ENCODE results near the gene NR6A1. TPM values are rescaled to one million over a fixed set of nuclear protein-coding genes. Genes with fewer than 3 reads are reported as not detected.
A peak's percentile ranks its signal among the peaks of the same experiment; 100 is the strongest.

Gene NR6A1
- total and polyA plus RNA-seq, 2 of the 13 experiments (the other 11 are each of a cell fraction or from before 2014, with no cell fraction given) = 28.1 to 31.5 TPM

GRCh38 chr9:124733964-124734740 lies 37.0 kb downstream of the NR6A1 start (continued):
- TF ChIP-seq, protein P1, sequence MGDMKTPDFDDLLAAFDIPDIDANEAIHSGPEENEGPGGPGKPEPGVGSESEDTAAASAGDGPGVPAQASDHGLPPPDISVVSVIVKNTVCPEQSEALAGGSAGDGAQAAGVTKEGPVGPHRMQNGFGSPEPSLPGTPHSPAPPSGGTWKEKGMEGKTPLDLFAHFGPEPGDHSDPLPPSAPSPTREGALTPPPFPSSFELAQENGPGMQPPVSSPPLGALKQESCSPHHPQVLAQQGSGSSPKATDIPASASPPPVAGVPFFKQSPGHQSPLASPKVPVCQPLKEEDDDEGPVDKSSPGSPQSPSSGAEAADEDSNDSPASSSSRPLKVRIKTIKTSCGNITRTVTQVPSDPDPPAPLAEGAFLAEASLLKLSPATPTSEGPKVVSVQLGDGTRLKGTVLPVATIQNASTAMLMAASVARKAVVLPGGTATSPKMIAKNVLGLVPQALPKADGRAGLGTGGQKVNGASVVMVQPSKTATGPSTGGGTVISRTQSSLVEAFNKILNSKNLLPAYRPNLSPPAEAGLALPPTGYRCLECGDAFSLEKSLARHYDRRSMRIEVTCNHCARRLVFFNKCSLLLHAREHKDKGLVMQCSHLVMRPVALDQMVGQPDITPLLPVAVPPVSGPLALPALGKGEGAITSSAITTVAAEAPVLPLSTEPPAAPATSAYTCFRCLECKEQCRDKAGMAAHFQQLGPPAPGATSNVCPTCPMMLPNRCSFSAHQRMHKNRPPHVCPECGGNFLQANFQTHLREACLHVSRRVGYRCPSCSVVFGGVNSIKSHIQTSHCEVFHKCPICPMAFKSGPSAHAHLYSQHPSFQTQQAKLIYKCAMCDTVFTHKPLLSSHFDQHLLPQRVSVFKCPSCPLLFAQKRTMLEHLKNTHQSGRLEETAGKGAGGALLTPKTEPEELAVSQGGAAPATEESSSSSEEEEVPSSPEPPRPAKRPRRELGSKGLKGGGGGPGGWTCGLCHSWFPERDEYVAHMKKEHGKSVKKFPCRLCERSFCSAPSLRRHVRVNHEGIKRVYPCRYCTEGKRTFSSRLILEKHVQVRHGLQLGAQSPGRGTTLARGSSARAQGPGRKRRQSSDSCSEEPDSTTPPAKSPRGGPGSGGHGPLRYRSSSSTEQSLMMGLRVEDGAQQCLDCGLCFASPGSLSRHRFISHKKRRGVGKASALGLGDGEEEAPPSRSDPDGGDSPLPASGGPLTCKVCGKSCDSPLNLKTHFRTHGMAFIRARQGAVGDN (CRISPR knock-in tag; IDR thresholded peaks at IDR 0.05) = peak; percentile 23; the same call in 1 of the 2 replicates
- no peak for TF ChIP-seq ETV6 (CRISPR knock-in tag; conservative IDR thresholded peaks at IDR 0.05)
- TF ChIP-seq, protein P2, sequence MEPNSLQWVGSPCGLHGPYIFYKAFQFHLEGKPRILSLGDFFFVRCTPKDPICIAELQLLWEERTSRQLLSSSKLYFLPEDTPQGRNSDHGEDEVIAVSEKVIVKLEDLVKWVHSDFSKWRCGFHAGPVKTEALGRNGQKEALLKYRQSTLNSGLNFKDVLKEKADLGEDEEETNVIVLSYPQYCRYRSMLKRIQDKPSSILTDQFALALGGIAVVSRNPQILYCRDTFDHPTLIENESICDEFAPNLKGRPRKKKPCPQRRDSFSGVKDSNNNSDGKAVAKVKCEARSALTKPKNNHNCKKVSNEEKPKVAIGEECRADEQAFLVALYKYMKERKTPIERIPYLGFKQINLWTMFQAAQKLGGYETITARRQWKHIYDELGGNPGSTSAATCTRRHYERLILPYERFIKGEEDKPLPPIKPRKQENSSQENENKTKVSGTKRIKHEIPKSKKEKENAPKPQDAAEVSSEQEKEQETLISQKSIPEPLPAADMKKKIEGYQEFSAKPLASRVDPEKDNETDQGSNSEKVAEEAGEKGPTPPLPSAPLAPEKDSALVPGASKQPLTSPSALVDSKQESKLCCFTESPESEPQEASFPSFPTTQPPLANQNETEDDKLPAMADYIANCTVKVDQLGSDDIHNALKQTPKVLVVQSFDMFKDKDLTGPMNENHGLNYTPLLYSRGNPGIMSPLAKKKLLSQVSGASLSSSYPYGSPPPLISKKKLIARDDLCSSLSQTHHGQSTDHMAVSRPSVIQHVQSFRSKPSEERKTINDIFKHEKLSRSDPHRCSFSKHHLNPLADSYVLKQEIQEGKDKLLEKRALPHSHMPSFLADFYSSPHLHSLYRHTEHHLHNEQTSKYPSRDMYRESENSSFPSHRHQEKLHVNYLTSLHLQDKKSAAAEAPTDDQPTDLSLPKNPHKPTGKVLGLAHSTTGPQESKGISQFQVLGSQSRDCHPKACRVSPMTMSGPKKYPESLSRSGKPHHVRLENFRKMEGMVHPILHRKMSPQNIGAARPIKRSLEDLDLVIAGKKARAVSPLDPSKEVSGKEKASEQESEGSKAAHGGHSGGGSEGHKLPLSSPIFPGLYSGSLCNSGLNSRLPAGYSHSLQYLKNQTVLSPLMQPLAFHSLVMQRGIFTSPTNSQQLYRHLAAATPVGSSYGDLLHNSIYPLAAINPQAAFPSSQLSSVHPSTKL (CRISPR knock-in tag; IDR thresholded peaks at IDR 0.05) = peak; percentile 91
- TF ChIP-seq, protein P3, sequence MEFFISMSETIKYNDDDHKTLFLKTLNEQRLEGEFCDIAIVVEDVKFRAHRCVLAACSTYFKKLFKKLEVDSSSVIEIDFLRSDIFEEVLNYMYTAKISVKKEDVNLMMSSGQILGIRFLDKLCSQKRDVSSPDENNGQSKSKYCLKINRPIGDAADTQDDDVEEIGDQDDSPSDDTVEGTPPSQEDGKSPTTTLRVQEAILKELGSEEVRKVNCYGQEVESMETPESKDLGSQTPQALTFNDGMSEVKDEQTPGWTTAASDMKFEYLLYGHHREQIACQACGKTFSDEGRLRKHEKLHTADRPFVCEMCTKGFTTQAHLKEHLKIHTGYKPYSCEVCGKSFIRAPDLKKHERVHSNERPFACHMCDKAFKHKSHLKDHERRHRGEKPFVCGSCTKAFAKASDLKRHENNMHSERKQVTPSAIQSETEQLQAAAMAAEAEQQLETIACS (CRISPR knock-in tag; IDR thresholded peaks at IDR 0.05) = no peak
- peak; percentile 73 for TF ChIP-seq CREM (IDR thresholded peaks at IDR 0.05)
- no peak for TF ChIP-seq CREM (CRISPR knock-in tag; IDR thresholded peaks at IDR 0.05)
- TF ChIP-seq ZFP36L2 (CRISPR knock-in tag; IDR thresholded peaks at IDR 0.05) = no peak
- 0 out of 2 replicates have a peak, but pooled peaks have one; percentile 32 for TF ChIP-seq TOPORS (CRISPR knock-in tag; IDR thresholded peaks at IDR 0.05)
- TF ChIP-seq ZNF614 (CRISPR knock-in tag; IDR thresholded peaks at IDR 0.05; ENCODE audit: borderline replicate concordance) = peak; percentile 45; the same call in 1 of the 2 replicates
- TF ChIP-seq, protein P4, sequence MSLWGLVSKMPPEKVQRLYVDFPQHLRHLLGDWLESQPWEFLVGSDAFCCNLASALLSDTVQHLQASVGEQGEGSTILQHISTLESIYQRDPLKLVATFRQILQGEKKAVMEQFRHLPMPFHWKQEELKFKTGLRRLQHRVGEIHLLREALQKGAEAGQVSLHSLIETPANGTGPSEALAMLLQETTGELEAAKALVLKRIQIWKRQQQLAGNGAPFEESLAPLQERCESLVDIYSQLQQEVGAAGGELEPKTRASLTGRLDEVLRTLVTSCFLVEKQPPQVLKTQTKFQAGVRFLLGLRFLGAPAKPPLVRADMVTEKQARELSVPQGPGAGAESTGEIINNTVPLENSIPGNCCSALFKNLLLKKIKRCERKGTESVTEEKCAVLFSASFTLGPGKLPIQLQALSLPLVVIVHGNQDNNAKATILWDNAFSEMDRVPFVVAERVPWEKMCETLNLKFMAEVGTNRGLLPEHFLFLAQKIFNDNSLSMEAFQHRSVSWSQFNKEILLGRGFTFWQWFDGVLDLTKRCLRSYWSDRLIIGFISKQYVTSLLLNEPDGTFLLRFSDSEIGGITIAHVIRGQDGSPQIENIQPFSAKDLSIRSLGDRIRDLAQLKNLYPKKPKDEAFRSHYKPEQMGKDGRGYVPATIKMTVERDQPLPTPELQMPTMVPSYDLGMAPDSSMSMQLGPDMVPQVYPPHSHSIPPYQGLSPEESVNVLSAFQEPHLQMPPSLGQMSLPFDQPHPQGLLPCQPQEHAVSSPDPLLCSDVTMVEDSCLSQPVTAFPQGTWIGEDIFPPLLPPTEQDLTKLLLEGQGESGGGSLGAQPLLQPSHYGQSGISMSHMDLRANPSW (CRISPR knock-in tag; IDR thresholded peaks at IDR 0.05; ENCODE audit: borderline replicate concordance) = no peak
- TF ChIP-seq HOXA3 (CRISPR knock-in tag; IDR thresholded peaks at IDR 0.05) = peak; percentile 50; the same call in 1 of the 2 replicates
